H9 (cell line): ENCODE data around the gene CCDC169. TPM values are rescaled to one million over a fixed set of nuclear protein-coding genes. Genes with fewer than 3 reads are reported as not detected.

ENCODE experiments used
- DNase-seq: peaks from one replicate; pipeline ENCODE4 v3.0.0-alpha.2; 2017
- H2AFZ ChIP-seq: one replicate; pipeline ENCODE4 v1.6.1; 2013; ENCODE audit warnings: mild to moderate bottlenecking, low read length, control low read depth, moderate library complexity
- H2AK5ac ChIP-seq: 2 replicates; pipeline ENCODE4 v1.6.1; 2013; ENCODE audit warnings: low read length, control low read depth, mixed read lengths; ENCODE audit not compliant: insufficient read length
- H2BK120ac ChIP-seq: one replicate; pipeline ENCODE4 v1.6.1; 2013; ENCODE audit warnings: low read depth, mild to moderate bottlenecking, low read length, control low read depth, inconsistent platforms; ENCODE audit not compliant: poor library complexity, severe bottlenecking
- H2BK12ac ChIP-seq: 2 replicates; pipeline ENCODE4 v1.6.1; 2013; ENCODE audit warnings: low read length, control low read depth, mixed read lengths, low read depth; ENCODE audit not compliant: insufficient read length
- H2BK15ac ChIP-seq: 2 replicates; pipeline ENCODE4 v1.6.1; 2013; ENCODE audit warnings: low read depth, low read length, control low read depth
- H2BK20ac ChIP-seq: one replicate; pipeline ENCODE4 v1.6.1; 2013; ENCODE audit warnings: low read depth, mild to moderate bottlenecking, low read length, control low read depth, inconsistent platforms; ENCODE audit not compliant: poor library complexity, severe bottlenecking
- H2BK5ac ChIP-seq: 2 replicates; pipeline ENCODE4 v1.6.1; 2013; ENCODE audit warnings: low read length, control low read depth, mixed read lengths; ENCODE audit not compliant: insufficient read length
- H3K14ac ChIP-seq: 2 replicates; pipeline ENCODE4 v1.6.1; 2013; ENCODE audit warnings: low read length, control low read depth; ENCODE audit not compliant: insufficient read depth
- H3K18ac ChIP-seq: 2 replicates; pipeline ENCODE4 v1.6.1; 2013; ENCODE audit warnings: low read depth, mild to moderate bottlenecking, mixed read lengths, low read length, control low read depth; ENCODE audit not compliant: insufficient read length
- H3K23ac ChIP-seq: 2 replicates; pipeline ENCODE4 v1.6.1; 2013; ENCODE audit warnings: low read length, control low read depth, mixed read lengths, low read depth; ENCODE audit not compliant: insufficient read length
- H3K23me2 ChIP-seq: 2 replicates; pipeline ENCODE4 v1.6.1; 2013; ENCODE audit warnings: low read depth, mild to moderate bottlenecking, mixed read lengths, low read length, control low read depth; ENCODE audit not compliant: insufficient read length, poor library complexity, severe bottlenecking
- H3K27ac ChIP-seq: 2 replicates; pipeline ENCODE4 v1.5.1; 2013; ENCODE audit warnings: low read length, control low read depth, mixed read lengths, low read depth; ENCODE audit not compliant: insufficient read length
- H3K27me3 ChIP-seq: 2 replicates; pipeline ENCODE4 v1.6.1; 2013; ENCODE audit warnings: low read length, control low read depth, inconsistent platforms; ENCODE audit not compliant: insufficient read depth
- H3K4ac ChIP-seq: 2 replicates; pipeline ENCODE4 v1.6.1; 2013; ENCODE audit warnings: low read depth, mild to moderate bottlenecking, control low read depth, inconsistent platforms, low read length, moderate library complexity
- H3K4me1 ChIP-seq: 2 replicates; pipeline ENCODE4 v1.6.1; 2013; ENCODE audit warnings: low read length, control low read depth, inconsistent platforms; ENCODE audit not compliant: insufficient read depth
- H3K4me2 ChIP-seq: 2 replicates; pipeline ENCODE4 v1.6.1; 2013; ENCODE audit warnings: low read length, control low read depth, mixed read lengths; ENCODE audit not compliant: insufficient read length, insufficient read depth
- H3K56ac ChIP-seq: 2 replicates; pipeline ENCODE4 v1.6.1; 2013; ENCODE audit warnings: low read depth, mild to moderate bottlenecking, mixed read lengths, low read length, control low read depth; ENCODE audit not compliant: insufficient read length
- H3K79me1 ChIP-seq: 2 replicates; pipeline ENCODE4 v1.6.1; 2013; ENCODE audit warnings: low read depth, mild to moderate bottlenecking, moderate library complexity, low read length, control low read depth, inconsistent platforms; ENCODE audit not compliant: insufficient read depth, poor library complexity, severe bottlenecking
- H3K79me2 ChIP-seq: 2 replicates; pipeline ENCODE4 v1.6.1; 2013; ENCODE audit warnings: low read length, control low read depth, inconsistent platforms; ENCODE audit not compliant: insufficient read depth
- H3K9ac ChIP-seq: 2 replicates; pipeline ENCODE4 v1.6.1; 2013; ENCODE audit warnings: low read length, control low read depth, mixed read lengths; ENCODE audit not compliant: insufficient read length; ENCODE audit errors: extremely low read depth
- H3K9me3 ChIP-seq: one replicate; pipeline ENCODE4 v1.6.1; 2013; ENCODE audit warnings: low read depth, low read length, inconsistent platforms; ENCODE audit not compliant: control insufficient read depth
- H3T11ph ChIP-seq: one replicate; pipeline ENCODE4 v1.6.1; 2013; ENCODE audit warnings: mild to moderate bottlenecking, low read length, control low read depth, inconsistent platforms
- H4K20me1 ChIP-seq: one replicate; pipeline ENCODE4 v1.6.1; 2013; ENCODE audit not compliant: control insufficient read depth, insufficient read length, insufficient read depth
- H4K5ac ChIP-seq: 2 replicates; pipeline ENCODE4 v1.6.1; 2013; ENCODE audit warnings: low read depth, mild to moderate bottlenecking, mixed read lengths, low read length, control low read depth; ENCODE audit not compliant: insufficient read length
- H4K8ac ChIP-seq: replicated peaks from 2 replicates; pipeline ENCODE4 v1.6.1; 2013; ENCODE audit warnings: low read length, control low read depth, mixed read lengths, low read depth; ENCODE audit not compliant: insufficient read length
- H4K91ac ChIP-seq: 2 replicates; pipeline ENCODE4 v1.6.1; 2013; ENCODE audit warnings: low read depth, mild to moderate bottlenecking, moderate library complexity, mixed read lengths, low read length, control low read depth; ENCODE audit not compliant: insufficient read length
- H3K27ac Mint-ChIP-seq, 3 experiments: 2 replicates in 2 of 3; 3 replicates in 1 of 3; pipeline ENCODE4 v1.8.0; 2020 to 2021; ENCODE audit warnings: mixed read lengths in 3 of 3, mild to moderate bottlenecking in 1 of 3, moderate library complexity in 1 of 3
- H3K27me3 Mint-ChIP-seq: 2 replicates; pipeline ENCODE4 v1.8.0; 2021; ENCODE audit warnings: low read depth, mild to moderate bottlenecking, moderate library complexity, mixed read lengths
- H3K36me3 Mint-ChIP-seq, 3 experiments: 2 replicates in 2 of 3; 3 replicates in 1 of 3; pipeline ENCODE4 v1.8.0; 2020 to 2021; ENCODE audit warnings: low read depth in 3 of 3, mixed read lengths in 3 of 3; ENCODE audit not compliant: insufficient read depth in 1 of 3
- H3K4me1 Mint-ChIP-seq, 2 experiments: 2 replicates each; pipeline ENCODE4 v1.8.0; 2020; ENCODE audit warnings: mixed read lengths in 2 of 2
- H3K4me3 Mint-ChIP-seq, 2 experiments: 2 replicates in 1 of 2; 3 replicates in 1 of 2; pipeline ENCODE4 v1.8.0; 2020 to 2021; ENCODE audit warnings: mild to moderate bottlenecking in 2 of 2, mixed read lengths in 2 of 2, moderate library complexity in 1 of 2
- H3K9me3 Mint-ChIP-seq, 2 experiments: 2 replicates in 1 of 2; 3 replicates in 1 of 2; pipeline ENCODE4 v1.8.0; 2020; ENCODE audit warnings: mild to moderate bottlenecking in 2 of 2, mixed read lengths in 2 of 2, moderate library complexity in 1 of 2
- total RNA-seq: library from RNA; stranded (reverse); gene quantifications from 2 replicates; pipeline ENCODE4 v1.2.1, GENCODE V29; 2021
- TF ChIP-seq, protein P1 (sequence below): fragments of 200-600 bp; sonication (generic); conservative IDR thresholded peaks from 3 replicates; pipeline ENCODE4 v1.8.0; 2021; ENCODE audit warnings: antibody characterized with exemption, mild to moderate bottlenecking

The CCDC169 gene
- total RNA-seq, 1 experiment from 2014 or later: 19.1 TPM

DNA sequence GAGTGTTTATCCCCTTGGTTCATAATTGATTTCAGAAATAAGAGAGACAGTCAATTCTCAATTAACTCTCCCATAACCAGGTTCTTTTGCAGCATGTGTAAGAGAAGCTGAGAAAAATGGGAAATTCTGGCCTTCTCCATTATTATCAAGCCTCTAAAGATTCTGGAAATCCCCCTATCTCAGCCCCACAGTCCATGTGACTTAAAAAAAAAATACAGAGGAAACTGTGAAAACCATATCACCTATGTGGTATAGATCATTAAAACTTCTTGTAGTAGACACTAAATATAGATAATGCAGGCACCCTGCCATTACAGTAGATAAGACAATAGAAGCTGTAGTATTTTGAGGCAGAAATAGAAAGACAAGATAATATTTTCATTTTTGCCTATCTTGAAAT is 48.9 kb downstream of the CCDC169 start:
- H3K79me1 ChIP-seq: no peaks in the 10 kb centered on the region
- no peak overlapping the region for H4K91ac ChIP-seq
- DNase-seq: no peak
- no peak overlapping the region for H2AFZ ChIP-seq
- no peak overlapping the region for H3K23ac ChIP-seq
- H3K23me2 ChIP-seq: no peaks in the 10 kb centered on the region
- H2BK120ac ChIP-seq: no peak overlapping the region
- H3K14ac ChIP-seq: no peak overlapping the region
- Mint-ChIP-seq H3K36me3 (peaks cover 0 to 22% (median 15%) of the 10 kb centered on the region in 3 experiments; a peak in 5 of 7 replicates), H3K27me3 (no peaks in the 10 kb centered on the region), H3K4me3 (no peak overlapping the region), H3K27ac (no peak overlapping the region), H3K9me3 (peaks cover 0 to 8% of the 10 kb centered on the region in 2 experiments; a peak in 4 of 5 replicates), H3K4me1 (peaks cover 0 to 5% of the 10 kb centered on the region in 2 experiments; a peak in 2 of 4 replicates)
- no peak overlapping the region for H4K5ac ChIP-seq
- no peak overlapping the region for H2BK12ac ChIP-seq
- TF ChIP-seq, protein P1, sequence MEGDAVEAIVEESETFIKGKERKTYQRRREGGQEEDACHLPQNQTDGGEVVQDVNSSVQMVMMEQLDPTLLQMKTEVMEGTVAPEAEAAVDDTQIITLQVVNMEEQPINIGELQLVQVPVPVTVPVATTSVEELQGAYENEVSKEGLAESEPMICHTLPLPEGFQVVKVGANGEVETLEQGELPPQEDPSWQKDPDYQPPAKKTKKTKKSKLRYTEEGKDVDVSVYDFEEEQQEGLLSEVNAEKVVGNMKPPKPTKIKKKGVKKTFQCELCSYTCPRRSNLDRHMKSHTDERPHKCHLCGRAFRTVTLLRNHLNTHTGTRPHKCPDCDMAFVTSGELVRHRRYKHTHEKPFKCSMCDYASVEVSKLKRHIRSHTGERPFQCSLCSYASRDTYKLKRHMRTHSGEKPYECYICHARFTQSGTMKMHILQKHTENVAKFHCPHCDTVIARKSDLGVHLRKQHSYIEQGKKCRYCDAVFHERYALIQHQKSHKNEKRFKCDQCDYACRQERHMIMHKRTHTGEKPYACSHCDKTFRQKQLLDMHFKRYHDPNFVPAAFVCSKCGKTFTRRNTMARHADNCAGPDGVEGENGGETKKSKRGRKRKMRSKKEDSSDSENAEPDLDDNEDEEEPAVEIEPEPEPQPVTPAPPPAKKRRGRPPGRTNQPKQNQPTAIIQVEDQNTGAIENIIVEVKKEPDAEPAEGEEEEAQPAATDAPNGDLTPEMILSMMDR: no peak
- no peak overlapping the region for H3T11ph ChIP-seq
- H3K18ac ChIP-seq: no peak overlapping the region
- no peaks in the 10 kb centered on the region for H3K27me3 ChIP-seq
- H2AK5ac ChIP-seq: no peak overlapping the region
- no peaks in the 10 kb centered on the region for H3K9me3 ChIP-seq
- no peak overlapping the region for H3K9ac ChIP-seq
- no peak overlapping the region for H3K4ac ChIP-seq
- no peak overlapping the region for H4K8ac ChIP-seq
- H4K20me1 ChIP-seq: no peaks in the 10 kb centered on the region
- no peak overlapping the region for H2BK20ac ChIP-seq
- no peak overlapping the region for H2BK5ac ChIP-seq
- H3K4me2 ChIP-seq: no peak overlapping the region
- no peak overlapping the region for H3K27ac ChIP-seq
- no peaks in the 10 kb centered on the region for H3K79me2 ChIP-seq
- no peaks in the 10 kb centered on the region; the same call in 1 of the 2 replicates for H3K4me1 ChIP-seq
- no peak overlapping the region for H2BK15ac ChIP-seq
- H3K56ac ChIP-seq: no peak overlapping the region
